HG03439 (cell line): ENCODE measurements around the gene MKX.

Source experiments
- ATAC-seq: cut with Tn5 transposase; IDR thresholded peaks from one replicate; pipeline ENCODE4 v1.9.1; 2021; ENCODE audit warnings: mild to moderate bottlenecking, moderate library complexity; ENCODE audit not compliant: unreplicated experiment

The MKX gene

DNA sequence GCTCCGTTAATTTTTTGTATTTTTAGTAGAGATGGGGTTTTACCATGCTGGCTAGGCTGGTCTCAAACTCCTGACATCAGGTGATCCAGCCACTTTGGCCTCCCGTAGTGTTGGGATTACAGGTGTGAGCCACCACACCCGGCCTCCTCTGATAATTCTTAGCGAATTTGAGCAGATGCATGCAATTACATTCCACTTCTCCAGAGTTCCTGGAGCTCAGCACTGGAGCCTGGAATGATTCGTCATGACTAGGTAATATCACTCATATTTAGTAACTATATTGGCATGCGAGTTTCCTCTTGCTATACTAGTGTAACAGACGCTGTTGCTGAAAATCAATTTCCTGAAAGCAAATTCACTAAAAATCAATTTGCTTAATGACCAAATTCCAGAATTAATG is 86.8 kb downstream of the MKX start:
- no peak for ATAC-seq

DNA sequence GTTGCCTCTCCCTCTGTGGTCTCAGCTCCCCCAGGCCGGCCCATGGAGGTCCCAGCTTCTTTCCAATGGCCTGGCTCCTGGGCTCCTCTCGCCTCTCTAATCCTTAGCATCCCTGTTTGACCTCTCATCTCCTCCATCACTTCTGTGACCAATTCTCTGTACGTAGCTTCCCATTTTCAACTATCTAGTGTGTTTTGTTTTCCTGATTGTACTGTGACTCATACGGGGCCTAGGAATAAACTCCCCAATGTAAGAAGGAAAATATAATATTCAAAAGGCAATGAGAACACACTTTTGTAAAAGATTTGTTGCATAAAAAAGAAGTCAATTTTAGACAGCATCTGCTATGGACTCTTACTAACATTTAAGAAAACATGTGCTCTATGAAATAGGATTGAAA is 90.3 kb downstream of the MKX start:
- no peak for ATAC-seq

DNA sequence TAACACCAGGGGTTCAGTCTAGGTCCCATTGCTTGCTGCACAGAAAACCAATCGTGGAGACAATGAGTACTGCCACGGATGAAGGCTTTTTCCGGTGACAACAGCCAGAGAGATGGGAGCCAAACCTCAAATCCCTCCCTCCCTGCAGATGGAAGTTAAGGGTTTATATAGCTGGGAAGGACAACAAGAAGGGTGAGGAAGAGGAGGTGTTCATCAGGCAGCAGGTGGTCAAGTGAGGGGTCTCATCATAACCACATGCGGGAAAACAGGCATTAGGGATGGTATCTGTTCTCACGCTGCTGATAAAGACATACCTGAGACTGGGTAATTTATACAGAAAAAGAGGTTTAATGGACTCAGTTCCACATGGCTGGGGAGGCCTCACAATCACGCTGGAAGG is 91.3 kb downstream of the MKX start:
- ATAC-seq, result no peak

GRCh38 chr10:27646604-27647175 is 98.9 kb downstream of the MKX start:
- ATAC-seq, result no peak

- no peak for ATAC-seq
Measured at GRCh38 chr10:27646194-27646593, 99.4 kb downstream of the MKX start.

GRCh38 chr10:27644307-27644939 is 101.2 kb downstream of the MKX start:
- ATAC-seq, result no peak

GRCh38 chr10:27643301-27643700 is 102.3 kb downstream of the MKX start:
- no peak for ATAC-seq

DNA sequence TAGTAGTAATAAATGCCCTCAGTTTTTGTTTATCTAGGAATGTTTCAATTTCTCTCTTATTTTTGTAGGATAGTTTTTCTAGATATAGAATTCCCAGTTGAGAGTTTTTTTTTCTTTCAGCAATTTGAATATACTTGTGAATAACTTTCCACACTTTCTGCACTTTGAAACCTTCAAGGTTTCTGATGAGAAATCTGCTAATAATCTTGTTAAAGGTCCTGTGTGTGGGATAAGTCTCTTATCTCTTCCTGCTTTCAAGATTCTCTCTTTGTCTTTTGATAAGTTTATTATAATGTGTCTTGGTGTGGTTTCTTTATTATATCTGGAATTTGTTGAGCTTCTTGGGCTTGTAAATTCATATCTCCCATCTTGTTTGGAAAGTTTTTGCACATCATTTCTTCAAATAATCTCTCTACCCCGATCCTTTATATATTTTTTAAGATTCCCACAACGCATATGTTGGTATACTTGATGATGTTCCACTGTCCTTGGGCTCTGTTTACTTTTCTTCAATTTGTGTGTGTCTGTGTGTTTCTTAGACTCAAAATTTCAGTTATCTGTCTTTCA is 103.5 kb downstream of the MKX start:
- no peak for ATAC-seq

DNA sequence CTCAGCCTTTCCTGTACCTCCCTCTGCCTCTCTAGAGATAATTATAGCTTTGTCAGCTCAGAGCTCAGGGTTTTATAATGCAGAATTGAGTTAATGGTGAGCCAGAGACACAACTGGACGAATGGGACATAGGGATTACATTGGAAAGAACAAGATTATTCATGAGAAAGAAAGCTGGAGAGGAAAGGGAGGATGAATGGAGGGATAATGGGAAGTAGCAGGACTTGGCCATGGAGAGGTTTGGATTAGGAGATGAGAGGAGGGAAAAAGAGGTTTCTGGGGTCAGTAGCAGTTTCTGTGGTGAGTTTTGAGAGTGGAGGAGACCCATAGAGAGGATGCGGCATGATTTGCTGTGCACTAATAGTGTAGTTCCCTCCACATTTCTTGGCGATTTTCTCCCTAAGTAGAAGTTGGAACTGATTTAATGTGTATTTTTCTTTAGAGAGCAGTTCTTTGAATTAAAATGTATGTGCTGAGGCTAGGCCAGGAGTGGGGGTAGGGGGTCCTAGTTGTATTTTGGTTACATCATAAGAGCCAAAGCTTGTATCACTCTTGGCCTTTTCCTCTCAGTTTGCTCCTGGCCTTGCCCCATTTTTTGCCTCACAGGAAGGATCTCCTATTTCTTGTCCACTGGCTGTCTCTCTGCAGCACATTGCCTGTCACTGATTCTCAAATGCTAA is 107.4 kb downstream of the MKX start:
- ATAC-seq, result no peak

- ATAC-seq, result no peak
Measured at GRCh38 chr10:27637601-27638000, 108.0 kb downstream of the MKX start.

DNA sequence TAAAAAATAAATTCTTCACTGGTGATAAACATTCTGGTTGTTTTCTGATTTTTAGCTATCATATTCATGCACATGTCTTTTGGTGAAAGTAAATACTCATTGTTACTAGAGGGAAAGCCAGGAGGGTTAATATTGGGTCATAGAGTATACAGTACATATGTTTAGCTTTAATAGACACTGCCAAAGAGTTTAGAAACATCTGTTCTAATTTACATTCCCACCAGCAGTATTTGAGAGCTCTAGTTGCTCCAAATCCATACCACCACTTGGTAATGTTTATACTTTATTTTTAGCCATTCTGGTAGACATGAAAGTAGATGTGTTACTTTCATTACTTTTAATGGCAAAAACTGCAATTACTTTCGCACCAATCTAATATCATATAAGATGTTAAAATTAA is 108.8 kb downstream of the MKX start:
- ATAC-seq, result no peak

GRCh38 chr10:27635699-27636270 is 109.8 kb downstream of the MKX start:
- no peak for ATAC-seq

DNA sequence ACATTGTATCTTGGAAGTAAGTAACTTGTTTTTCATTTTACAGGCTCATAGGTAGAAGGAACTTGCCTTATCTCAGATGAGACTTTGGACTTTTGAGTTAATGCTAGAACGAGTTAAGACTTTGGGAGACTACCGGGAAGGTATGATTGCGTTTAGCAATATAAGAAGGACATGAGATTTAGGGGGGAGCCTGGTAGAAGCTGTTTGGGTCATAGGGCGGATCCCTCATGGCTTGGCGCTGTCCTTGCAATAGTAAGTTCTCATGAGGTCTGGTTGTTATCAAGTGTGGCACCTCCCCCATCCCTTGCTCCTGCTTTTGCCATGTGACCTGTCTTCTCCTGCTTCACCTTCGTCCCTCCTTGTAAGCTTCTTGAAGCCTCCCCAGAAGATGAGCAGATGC is 110.3 kb downstream of the MKX start:
- no peak for ATAC-seq

GRCh38 chr10:27628621-27629020 is 117.0 kb downstream of the MKX start:
- ATAC-seq, result no peak

DNA sequence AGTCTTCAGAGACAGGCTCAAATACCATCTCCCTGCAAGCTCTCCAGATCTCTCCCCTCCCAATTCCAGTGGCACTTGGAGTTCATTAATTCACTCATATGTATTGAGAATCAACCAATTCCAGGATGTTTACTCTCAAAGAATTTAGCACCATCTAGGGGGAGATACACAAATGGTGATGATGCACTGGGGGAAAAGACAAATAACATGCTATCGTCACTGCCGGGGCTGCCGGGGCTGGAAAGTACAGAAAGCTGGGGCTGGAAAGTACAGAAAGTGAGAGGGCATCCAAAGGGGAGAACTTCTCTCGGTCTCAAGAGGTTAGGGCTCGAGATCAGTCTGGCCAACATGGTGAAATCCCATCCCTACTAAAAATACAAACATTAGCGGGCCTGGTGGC is 118.7 kb downstream of the MKX start:
- ATAC-seq, result no peak

DNA sequence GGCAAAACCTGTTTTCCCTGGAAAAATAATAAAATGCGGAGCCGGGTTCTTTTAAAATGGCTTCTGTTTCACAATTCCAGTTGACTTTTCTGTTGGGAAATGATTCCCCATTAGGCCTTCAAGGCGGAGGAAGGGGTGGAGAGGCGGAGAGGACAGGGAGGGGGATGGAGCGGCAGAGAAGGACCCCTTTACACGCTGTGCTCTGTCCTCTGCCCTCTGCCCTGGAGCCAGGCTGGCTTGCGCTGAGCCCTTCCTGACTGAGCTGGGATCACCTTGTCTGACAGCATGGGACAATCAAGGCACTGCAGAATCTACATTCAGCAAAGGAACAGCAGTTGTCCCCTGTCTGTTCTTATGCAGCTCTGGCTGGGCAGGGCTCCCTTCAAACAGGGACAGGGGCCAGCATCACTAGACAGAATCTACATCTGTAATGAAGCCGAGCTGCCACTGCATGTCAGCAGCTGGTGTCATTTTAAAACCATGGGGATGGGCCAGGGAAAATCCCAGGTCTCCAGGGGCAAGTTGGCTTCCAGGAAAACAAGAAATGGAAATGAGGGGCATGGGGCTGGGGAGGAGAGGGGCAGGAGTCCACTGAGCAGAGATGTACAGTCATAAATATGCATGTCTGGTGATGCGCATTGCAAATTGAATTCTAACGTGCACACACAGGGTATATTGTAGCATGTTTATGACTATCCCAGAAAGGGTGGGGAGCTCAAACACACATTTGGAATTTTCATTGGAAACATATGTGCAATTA is 120.0 kb downstream of the MKX start:
- ATAC-seq, result no peak

DNA sequence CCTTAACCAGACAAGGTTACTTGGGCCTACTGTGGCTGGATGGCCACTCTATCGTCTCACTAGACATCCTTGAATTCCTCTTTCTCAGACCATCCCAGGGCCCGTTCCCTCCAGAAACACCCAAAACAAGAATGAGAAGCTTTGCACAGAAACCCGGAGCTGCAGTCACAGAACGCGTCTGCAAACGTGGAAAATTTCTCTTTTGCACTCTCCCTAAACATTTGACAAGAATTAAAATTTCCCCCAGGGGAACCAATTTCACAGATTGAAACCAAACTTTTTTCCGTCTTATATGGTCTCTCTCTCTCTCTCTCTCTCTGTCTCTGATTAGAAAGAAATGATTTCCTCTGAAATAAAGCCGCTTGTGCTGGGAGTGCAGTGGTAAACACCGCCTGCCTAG is 120.7 kb downstream of the MKX start:
- no peak for ATAC-seq
